Sigmoid colon (tissue), 7 donors: ENCODE results near the gene TMEM214. TPM values are rescaled to one million over a fixed set of nuclear protein-coding genes. Genes with fewer than 3 reads are reported as not detected.

ENCODE experiments used
- DNase-seq: peaks from one replicate; pipeline ENCODE4 v3.0.0-alpha.2; 2019
- H3K27ac ChIP-seq, 4 donors: fragments of 200-600 bp; sonication (generic); one replicate each; pipeline ENCODE4 v1.5.1; 2016 to 2019; ENCODE audit warnings: mild to moderate bottlenecking in 1 of 4
- H3K27me3 ChIP-seq, 3 donors: fragments of 200-600 bp; sonication (generic); one replicate each; pipeline ENCODE4 v1.5.1; 2019; ENCODE audit warnings: mild to moderate bottlenecking in 1 of 3
- H3K36me3 ChIP-seq, 4 donors: fragments of 200-600 bp; sonication (generic); one replicate each; pipeline ENCODE4 v1.5.1; 2016 to 2019
- H3K4me1 ChIP-seq, 4 donors: fragments of 200-600 bp; sonication (generic); one replicate each; pipeline ENCODE4 v1.5.1; 2017 to 2019
- H3K4me3 ChIP-seq, 4 donors: fragments of 200-600 bp; sonication (generic); one replicate each; pipeline ENCODE4 v1.5.1; 2017 to 2019; ENCODE audit warnings: mild to moderate bottlenecking in 2 of 4, moderate library complexity in 1 of 4
- H3K9me3 ChIP-seq, 4 donors: fragments of 200-600 bp in 3 of 4; sonication (generic) in 3 of 4; one replicate each; pipeline versions ENCODE4 v1.5.1 to v1.6.1; 2013 to 2019
- EP300 ChIP-seq, 4 donors: sonication (generic); formaldehyde crosslinking; IDR thresholded peaks; one replicate each; pipeline ENCODE4 v1.6.1; 2017; ENCODE audit warnings: antibody characterized with exemption in 4 of 4
- POLR2A ChIP-seq, 2 donors: fragments of 450-650 bp; IDR thresholded peaks; one replicate each; pipeline ENCODE4 v1.6.1; 2016; ENCODE audit warnings: antibody characterized with exemption in 2 of 2, mild to moderate bottlenecking in 2 of 2, moderate library complexity in 2 of 2
- POLR2AphosphoS5 ChIP-seq, 4 donors: sonication (generic); formaldehyde crosslinking; IDR thresholded peaks; one replicate each; pipeline ENCODE4 v1.6.1; 2017; ENCODE audit warnings: antibody characterized with exemption in 4 of 4
- WGBS, 2 donors: extraction: QIAGEN DNeasy Blood & Tissue Kit; methylation state at CpG; one replicate each; pipeline ENCODE4 v1.1.7; 2013; 5-methylcytosine and 5-hydroxymethylcytosine counted together
- intact Hi-C: fragments of 100-400 bp; cut with DNase I; formaldehyde crosslinking; loops from one replicate; pipeline ENCODE4 v1.15.1; 2023
- polyA plus RNA-seq, 3 donors: library from polyadenylated mRNA; stranded (reverse); fragments of 200-250 nt; gene quantifications; one replicate each; pipeline ENCODE4 v1.2.3, GENCODE V29; 2013
- total RNA-seq, 4 donors: library from RNA; depleted of rRNA; stranded (reverse); fragments of >200 nt; gene quantifications; one replicate each; pipeline ENCODE4 v1.1.0, GENCODE V29; 2016
- TF ChIP-seq, protein P1 (sequence below), 4 experiments: fragments of 450-650 bp in 3 of 4; fragments of 200-600 bp in 1 of 4; IDR thresholded peaks; one replicate each; pipeline ENCODE4 v1.5.1; 2016 to 2019; ENCODE audit warnings: antibody characterized with exemption in 4 of 4, mild to moderate bottlenecking in 3 of 4, moderate library complexity in 2 of 4
- donor health status: healthy with polysubstance abuse.
- donor health status: Bipolar disorder and iron deficiency.
- donor health status: healthy.

TMEM214 gene
- total and polyA plus RNA-seq, 7 donors: 16.0 to 65.7 (median 33.9) TPM

DNA sequence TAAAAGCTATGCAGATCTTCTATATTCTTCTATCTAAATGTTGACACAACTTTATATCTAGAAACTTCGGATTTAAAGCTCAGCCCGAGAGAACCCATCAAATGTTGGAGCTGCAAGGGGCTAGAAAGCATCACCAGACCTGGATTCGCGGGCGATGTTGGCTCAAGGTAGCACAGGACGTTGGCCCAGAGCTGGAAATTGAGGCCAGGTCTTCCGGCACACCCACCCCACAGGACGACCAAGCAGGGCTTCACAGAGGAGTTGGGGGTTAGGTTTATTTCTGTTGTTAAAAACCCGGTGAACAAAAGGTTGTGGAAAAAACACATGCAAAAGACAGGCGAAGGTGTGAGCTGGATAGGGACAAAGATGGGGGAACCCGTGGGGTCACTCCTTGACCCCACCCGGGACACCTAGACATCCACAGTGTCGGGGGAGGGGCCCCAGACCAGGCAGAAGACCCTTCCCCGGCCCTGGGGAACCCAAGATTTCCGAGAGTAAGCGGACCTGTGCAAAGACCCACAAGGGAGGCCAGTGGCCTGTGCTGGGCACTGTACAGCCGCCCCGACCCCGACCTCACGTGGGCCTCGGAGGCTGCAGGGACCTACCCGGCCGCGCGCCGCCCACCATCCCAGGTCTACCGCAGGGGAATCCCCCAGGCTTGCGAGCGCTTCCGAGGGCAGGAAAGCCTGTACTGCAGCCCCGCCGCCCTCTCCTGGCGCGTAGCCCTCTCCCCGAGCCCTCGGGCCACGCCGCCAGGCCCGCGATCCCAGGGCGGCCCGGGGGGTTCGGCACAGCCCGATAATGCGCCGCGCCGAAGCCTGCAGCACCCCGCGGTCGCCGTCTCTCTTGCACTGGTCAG lies 16.9 kb downstream of the TMEM214 start:
- TF ChIP-seq POLR2AphosphoS5 (IDR thresholded peaks at IDR 0.05) (no peak), EP300 (IDR thresholded peaks at IDR 0.05) (no peak), POLR2A (IDR thresholded peaks at IDR 0.05) (no peak)
- TF ChIP-seq, protein P1, sequence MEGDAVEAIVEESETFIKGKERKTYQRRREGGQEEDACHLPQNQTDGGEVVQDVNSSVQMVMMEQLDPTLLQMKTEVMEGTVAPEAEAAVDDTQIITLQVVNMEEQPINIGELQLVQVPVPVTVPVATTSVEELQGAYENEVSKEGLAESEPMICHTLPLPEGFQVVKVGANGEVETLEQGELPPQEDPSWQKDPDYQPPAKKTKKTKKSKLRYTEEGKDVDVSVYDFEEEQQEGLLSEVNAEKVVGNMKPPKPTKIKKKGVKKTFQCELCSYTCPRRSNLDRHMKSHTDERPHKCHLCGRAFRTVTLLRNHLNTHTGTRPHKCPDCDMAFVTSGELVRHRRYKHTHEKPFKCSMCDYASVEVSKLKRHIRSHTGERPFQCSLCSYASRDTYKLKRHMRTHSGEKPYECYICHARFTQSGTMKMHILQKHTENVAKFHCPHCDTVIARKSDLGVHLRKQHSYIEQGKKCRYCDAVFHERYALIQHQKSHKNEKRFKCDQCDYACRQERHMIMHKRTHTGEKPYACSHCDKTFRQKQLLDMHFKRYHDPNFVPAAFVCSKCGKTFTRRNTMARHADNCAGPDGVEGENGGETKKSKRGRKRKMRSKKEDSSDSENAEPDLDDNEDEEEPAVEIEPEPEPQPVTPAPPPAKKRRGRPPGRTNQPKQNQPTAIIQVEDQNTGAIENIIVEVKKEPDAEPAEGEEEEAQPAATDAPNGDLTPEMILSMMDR (IDR thresholded peaks at IDR 0.05): no peak
- Histone ChIP-seq H3K36me3 (peaks cover 0 to 16% (median 2%) of the 10 kb centered on the region in 4 donors), H3K27ac (peak overlapping the region; percentile 90 to 96 (median 92)), H3K9me3 (no peaks in the 10 kb centered on the region), H3K4me3 (peak overlapping the region; percentile 77 to 91 (median 84)), H3K27me3 (no peaks in the 10 kb centered on the region), H3K4me1 (peaks cover 0 to 26% (median 17%) of the 10 kb centered on the region in 4 donors)
- intact Hi-C loops: loop anchor here (1.0 to 5.0 kb wide), 4 partner anchors 17 to 83 kb away; partner anchors contain the start of genes KHK, PREB and TMEM214
- DNase-seq: peak; percentile 78
- WGBS, 2 donors: 4 to 9% methylated on average over 52 of the region's 52 CpGs

DNA sequence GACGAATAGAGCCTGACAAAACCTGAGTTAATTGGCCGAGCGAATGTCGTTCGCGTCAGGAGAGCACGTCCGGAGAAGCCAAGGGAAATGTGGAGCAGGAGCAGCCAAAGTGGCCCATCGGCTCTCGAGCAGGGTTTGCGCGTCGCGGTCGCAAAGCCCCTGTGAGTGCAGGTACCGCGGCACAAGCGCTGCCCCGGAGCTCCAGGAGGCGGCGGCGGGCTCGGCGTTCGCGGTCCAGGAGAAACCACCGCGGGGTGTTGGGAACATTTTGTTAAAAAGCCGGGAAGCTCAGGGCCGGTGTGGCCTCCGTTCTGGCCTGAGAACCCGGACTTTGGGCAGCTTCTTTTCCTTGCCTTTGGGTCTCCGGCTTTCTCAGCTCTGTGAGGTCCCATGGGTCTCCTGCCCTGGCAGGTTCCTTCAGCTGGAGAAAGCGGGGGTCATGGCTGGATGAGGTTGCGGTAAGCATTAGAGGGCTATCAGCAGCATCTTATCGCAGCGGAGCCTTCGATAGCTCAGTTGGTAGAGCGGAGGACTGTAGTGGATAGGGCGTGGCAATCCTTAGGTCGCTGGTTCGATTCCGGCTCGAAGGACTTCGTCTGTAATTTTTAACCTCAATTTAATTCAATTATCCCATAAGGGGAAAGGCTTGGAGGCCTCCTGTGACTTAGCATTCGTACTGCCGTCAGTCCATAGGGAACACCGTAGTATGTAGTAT lies 17.7 kb downstream of the TMEM214 start:
- TF ChIP-seq, protein P1 (IDR thresholded peaks at IDR 0.05): peak; percentile 51 to 77 (median 62)
- TF ChIP-seq POLR2A (IDR thresholded peaks at IDR 0.05) (no peak), EP300 (IDR thresholded peaks at IDR 0.05) (no peak), POLR2AphosphoS5 (IDR thresholded peaks at IDR 0.05) (peak in 2 of 4 donors; percentile 4 to 56)
- no peaks in the 10 kb centered on the region for H3K27me3 ChIP-seq
- peak; percentile 96 for DNase-seq
- peak overlapping the region; percentile 90 to 96 (median 92) for H3K27ac ChIP-seq
- intact Hi-C loops: loop anchor here (1.0 kb wide), 3 partner anchors 18 to 36 kb away; partner anchors contain the start of genes KHK and TMEM214
- peaks cover 8 to 23% (median 10%) of the 10 kb centered on the region in 4 donors for H3K36me3 ChIP-seq
- WGBS, 2 donors: 0% methylated on average over 48 of the region's 48 CpGs
- peaks cover 0 to 26% (median 17%) of the 10 kb centered on the region in 4 donors for H3K4me1 ChIP-seq
- H3K4me3 ChIP-seq: peak overlapping the region; percentile 77 to 91 (median 84)
- no peaks in the 10 kb centered on the region for H3K9me3 ChIP-seq

DNA sequence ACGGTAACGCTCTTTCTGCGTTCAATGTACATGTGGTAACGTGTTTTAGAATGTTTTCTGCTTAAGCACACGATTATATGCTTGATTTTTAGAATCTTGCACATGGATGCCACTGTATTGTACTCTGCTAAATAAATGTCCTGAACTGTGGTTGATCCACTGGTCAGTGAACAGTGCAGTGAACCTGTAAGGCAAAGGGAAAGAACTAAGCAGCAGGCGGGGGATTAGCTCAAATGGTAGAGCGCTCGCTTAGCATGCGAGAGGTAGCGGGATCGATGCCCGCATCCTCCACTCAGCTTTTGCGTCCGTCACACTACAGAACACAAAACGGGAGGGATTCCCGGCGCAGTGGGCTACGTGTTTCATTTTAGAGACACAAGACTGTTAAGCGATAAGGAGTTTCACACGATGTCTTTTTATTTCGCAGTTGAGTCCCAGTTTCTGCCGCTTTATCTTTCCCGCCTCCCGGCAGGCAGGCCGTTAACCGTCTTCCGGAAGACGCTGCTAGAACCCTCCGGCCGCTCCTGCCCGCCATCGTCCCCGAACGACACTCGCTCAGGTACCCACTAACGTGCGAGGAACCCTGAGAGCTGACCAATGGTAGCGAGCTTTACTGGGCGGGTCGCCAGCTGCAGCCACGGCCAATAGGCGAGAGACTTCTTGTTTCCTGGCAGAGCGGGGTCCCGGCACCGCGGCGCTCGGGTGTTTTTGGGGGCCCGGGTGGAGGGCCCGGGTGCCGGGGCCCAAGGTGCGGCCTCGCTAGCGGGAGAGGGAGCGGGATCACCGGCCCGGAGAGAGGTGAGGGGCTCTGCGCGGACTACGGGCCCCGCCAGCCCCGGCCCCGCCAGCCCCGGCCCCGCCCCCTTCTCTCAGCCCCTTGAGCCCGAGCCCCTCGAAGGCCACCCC lies 18.5 kb downstream of the TMEM214 start, which contains the start of gene AGBL5:
Gene AGBL5, plus strand, starts transcription at position 673 of the 906 bp plus-strand sequence. CDS start 1,291 bp downstream, outside the sequence.
- Histone ChIP-seq H3K27ac (peak within 1 kb of the TSS; percentile 90 to 96 (median 92)), H3K4me1 (peaks cover 0 to 26% (median 17%) of the 10 kb centered on the region in 4 donors), H3K4me3 (peak within 1 kb of the TSS; percentile 77 to 91 (median 84)), H3K36me3 (peaks cover 12 to 32% (median 17%) of the 10 kb centered on the region in 4 donors), H3K27me3 (no peaks in the 10 kb centered on the region), H3K9me3 (no peaks in the 10 kb centered on the region)
- 0 to 1% methylated on average over 67 of the region's 67 CpGs for WGBS, 2 donors
- peak; percentile 99 for DNase-seq
- TF ChIP-seq, protein P1 (IDR thresholded peaks at IDR 0.05): no peak
- TF ChIP-seq POLR2A (IDR thresholded peaks at IDR 0.05) (peak; percentile 49 to 71), POLR2AphosphoS5 (IDR thresholded peaks at IDR 0.05) (peak; percentile 81 to 90 (median 84))
- intact Hi-C loops: loop anchor here (1.0 kb wide), 4 partner anchors 19 to 35 kb away; partner anchors contain the start of genes KHK, OST4 and TMEM214
